Heart left ventricle (tissue), 13 donors: ENCODE results near the gene PML.

Experiments
- POLR2A ChIP-seq, 2 donors: fragments of 450-650 bp; IDR thresholded peaks; one replicate each; pipeline ENCODE4 v1.6.1; 2017; ENCODE audit warnings: antibody characterized with exemption in 2 of 2, mild to moderate bottlenecking in 2 of 2, moderate library complexity in 2 of 2
- TF ChIP-seq, protein P1 (sequence below), 12 donors: fragments of 200-600 bp; sonication (generic) in 4 of 12; IDR thresholded peaks; one replicate each; pipeline versions ENCODE4 v1.5.0 to v1.8.0; 2018 to 2022; ENCODE audit warnings: antibody characterized with exemption in 12 of 12, mild to moderate bottlenecking in 5 of 12
- donor health status: ischemic (EF 13 %, LVEDD 7.1; RV severe dilation, severe dysfunction).
- donor health status: DM: no; HTN: yes; CAD: no.
- donor health status: DM: no; HTN: no; CAD: no.
- donor health status: ischemic (EF 25% LVEDD 6.9; RV normal size, moderate dysfunction).
- donor health status: ischemic (EF 25% LVEDD 5.7; RV mildly dilated, moderate dysfunction).
- donor health status: ischemic (EF 35%, LVEDD 5.7; RV mildly dilated, moderate dysfunction).
- donor health status: nonischemic (EF 11% LVEDD 7.7; RV severe dilation, severe dysfunction).
- donor health status: DM: yes; HTN: yes; CAD: no.
- donor health status: PGD.
- donor health status: ischemic (EF 29% LVEDD 5.4; RV normal size, mild dysfunction).
- donor health status: nonischemic (EF 23%, LVEDD 6.1; RV moderate dilation, normal function).

- TF ChIP-seq, protein P1, sequence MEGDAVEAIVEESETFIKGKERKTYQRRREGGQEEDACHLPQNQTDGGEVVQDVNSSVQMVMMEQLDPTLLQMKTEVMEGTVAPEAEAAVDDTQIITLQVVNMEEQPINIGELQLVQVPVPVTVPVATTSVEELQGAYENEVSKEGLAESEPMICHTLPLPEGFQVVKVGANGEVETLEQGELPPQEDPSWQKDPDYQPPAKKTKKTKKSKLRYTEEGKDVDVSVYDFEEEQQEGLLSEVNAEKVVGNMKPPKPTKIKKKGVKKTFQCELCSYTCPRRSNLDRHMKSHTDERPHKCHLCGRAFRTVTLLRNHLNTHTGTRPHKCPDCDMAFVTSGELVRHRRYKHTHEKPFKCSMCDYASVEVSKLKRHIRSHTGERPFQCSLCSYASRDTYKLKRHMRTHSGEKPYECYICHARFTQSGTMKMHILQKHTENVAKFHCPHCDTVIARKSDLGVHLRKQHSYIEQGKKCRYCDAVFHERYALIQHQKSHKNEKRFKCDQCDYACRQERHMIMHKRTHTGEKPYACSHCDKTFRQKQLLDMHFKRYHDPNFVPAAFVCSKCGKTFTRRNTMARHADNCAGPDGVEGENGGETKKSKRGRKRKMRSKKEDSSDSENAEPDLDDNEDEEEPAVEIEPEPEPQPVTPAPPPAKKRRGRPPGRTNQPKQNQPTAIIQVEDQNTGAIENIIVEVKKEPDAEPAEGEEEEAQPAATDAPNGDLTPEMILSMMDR (IDR thresholded peaks at IDR 0.05): no peak
- no peak for TF ChIP-seq POLR2A (IDR thresholded peaks at IDR 0.05)
Observed at GRCh38 chr15:74060251-74060650, 65.7 kb downstream of the PML start.
